GM12878 (cell line): ENCODE measurements around the gene CHN2. TPM values are rescaled to one million over a fixed set of nuclear protein-coding genes. Genes with fewer than 3 reads are reported as not detected.

Experiments
- ATAC-seq: fragments of 200-7000 bp; cut with Tn5 transposase; 3 replicates; pipeline ENCODE4 v1.9.1; 2020; ENCODE audit warnings: mild to moderate bottlenecking, moderate library complexity
- BruUV-seq: library from RNA; stranded (reverse); fragments of 400-500 nt; replicated peaks from 2 replicates; lab custom pipeline; 2021; lab: Mats Ljungman, UMichigan
- CTCF ChIA-PET: fragments of 300-600 bp; sonication (Branson Sonifier 250); formaldehyde crosslinking; extraction: SDS; loops from one replicate; lab custom pipeline; 2021; ENCODE audit warnings: inconsistent platforms; lab: Yijun Ruan, JAX
- POLR2A ChIA-PET: fragments of 350-600 bp; formaldehyde crosslinking; extraction: SDS; loops from one replicate; lab custom pipeline; 2021; ENCODE audit warnings: inconsistent platforms; lab: Charles Lee
- RAD21 ChIA-PET: fragments of 300-600 bp; sonication (Branson Sonifier 250); formaldehyde crosslinking; loops from one replicate; lab custom pipeline; 2023; ENCODE audit warnings: antibody characterized with exemption; ENCODE audit not compliant: unreplicated experiment; lab: Charles Lee
- SMC1A ChIA-PET: fragments of 300-600 bp; sonication (Branson Sonifier 250); formaldehyde crosslinking; loops from one replicate; lab custom pipeline; 2023; ENCODE audit not compliant: unreplicated experiment, uncharacterized antibody; lab: Charles Lee
- DNase-seq: peaks from one replicate; pipeline ENCODE4 v3.0.0-alpha.2; 2011; ENCODE audit warnings: low read depth, low spot score
- FAIRE-seq: peaks from 3 replicates; lab custom pipeline; 2011; peaks lifted over from hg19 to GRCh38; lab: Jason Lieb, UNC
- H2AFZ ChIP-seq: 2 replicates; pipeline ENCODE4 v1.6.0; 2011; ENCODE audit warnings: low read depth, low read length, control low read depth; ENCODE audit not compliant: control insufficient read depth
- H3K27ac ChIP-seq: 2 replicates; pipeline ENCODE4 v1.5.1; 2011; ENCODE audit warnings: control low read depth; ENCODE audit not compliant: control insufficient read depth, insufficient read depth
- H3K27me3 ChIP-seq, 2 experiments: replicated peaks in 1 of 2; 2 replicates each; pipeline versions ENCODE4 v1.6.0 to v1.6.1; 2011; ENCODE audit warnings: low read length in 1 of 2; ENCODE audit not compliant: control insufficient read depth in 2 of 2, insufficient read depth in 2 of 2
- H3K36me3 ChIP-seq, 2 experiments: 2 replicates each; pipeline ENCODE4 v1.5.1; 2011; ENCODE audit warnings: low read length in 1 of 2; ENCODE audit not compliant: control insufficient read depth in 2 of 2, insufficient read depth in 2 of 2
- H3K4me1 ChIP-seq: 2 replicates; pipeline ENCODE4 v1.6.1; 2011; ENCODE audit warnings: mild to moderate bottlenecking, low read length, moderate library complexity, mixed read lengths; ENCODE audit not compliant: control insufficient read depth, insufficient read depth
- H3K4me2 ChIP-seq: 2 replicates; pipeline ENCODE4 v1.6.0; 2011; ENCODE audit warnings: control low read depth; ENCODE audit not compliant: control insufficient read depth, insufficient read depth
- H3K4me3 ChIP-seq: fragments of 200-600 bp; sonication (generic); 2 replicates; pipeline ENCODE4 v1.5.1; 2016
- H3K79me2 ChIP-seq: 2 replicates; pipeline ENCODE4 v1.6.0; 2011; ENCODE audit warnings: low read length; ENCODE audit not compliant: control insufficient read depth, insufficient read depth
- H3K9ac ChIP-seq: 2 replicates; pipeline ENCODE4 v1.8.0; 2011; ENCODE audit warnings: low read length, control low read depth, mixed read lengths; ENCODE audit not compliant: control insufficient read depth, insufficient read depth
- H3K9me3 ChIP-seq: replicated peaks from 3 replicates; pipeline ENCODE4 v1.5.1; 2011; ENCODE audit warnings: mild to moderate bottlenecking, low read length; ENCODE audit not compliant: control insufficient read depth, insufficient read depth
- H4K20me1 ChIP-seq: 2 replicates; pipeline ENCODE4 v1.6.0; 2011; ENCODE audit not compliant: control insufficient read depth, insufficient read depth
- CBX3 ChIP-seq: fragments of 200-600 bp; sonication (generic); IDR thresholded peaks from 2 replicates; pipeline ENCODE4 v1.6.1; 2016; ENCODE audit warnings: low read depth, borderline replicate concordance
- ZBTB40 ChIP-seq: fragments of 450-650 bp; IDR thresholded peaks from 2 replicates; pipeline ENCODE4 v1.6.1; 2016; ENCODE audit warnings: mild to moderate bottlenecking, moderate library complexity, borderline replicate concordance
- WGBS: methylation state at CpG from one replicate; pipeline ENCODE4 v1.1.6; 2016; ENCODE audit warnings: low lambda C conversion rate; ENCODE audit not compliant: insufficient replicate concordance, insufficient coverage; ENCODE audit errors: missing lambda C conversion rate; 5-methylcytosine and 5-hydroxymethylcytosine counted together
- in situ Hi-C: fragments of 300-500 bp; cut with MboI; formaldehyde crosslinking; loops from 9 replicates; pipeline ENCODE4 v1.14.3; 2018; ENCODE audit warnings: mixed read lengths
- intact Hi-C: fragments of 100-400 bp; cut with micrococcal nuclease; formaldehyde crosslinking; loops from one replicate; pipeline ENCODE4 v1.14.2; 2022; ENCODE audit not compliant: unreplicated experiment
- polyA plus RNA-seq, 11 experiments: library from polyadenylated mRNA; depleted of rRNA in 4 of 11; unstranded in 6 of 11; stranded (reverse) in 5 of 11; fragments of >200 nt; fragmentation: Nextera tagmentation in 4 of 11; fragmentation: Illumina TruSeq in 1 of 11; extraction: Ambion mirVana in 4 of 11; extraction: Trizol in 1 of 11; gene quantifications; 1 replicate in 1 of 11; 2 replicates in 10 of 11; pipeline versions ENCODE4 v1.2.1 to v1.2.3, GENCODE V29; 2011 to 2016; ENCODE audit warnings: inconsistent platforms in 2 of 11, missing spikeins in 2 of 11, low read depth in 1 of 11
- total RNA-seq, 4 experiments: library from RNA; depleted of rRNA in 3 of 4; stranded (reverse); fragments of >200 nt in 3 of 4; fragmentation: Illumina TruSeq in 1 of 4; extraction: Trizol in 1 of 4; gene quantifications; 2 replicates each; pipeline versions ENCODE4 v1.2.1 to v1.2.3, GENCODE V29; 2013 to 2021

The CHN2 gene
- total and polyA plus RNA-seq, 10 of the 15 experiments (the other 5 are each of a cell fraction or from before 2014, with no cell fraction given) = 0.11 to 3.8 (median 0.37) TPM; not detected in 2

- 37% methylated on average over 9 of the region's 9 CpGs for WGBS
- ATAC-seq (no peak), FAIRE-seq (no peak), DNase-seq (no peak)
- no peaks in the 10 kb centered on the region for H3K79me2 ChIP-seq
- no peaks in the 10 kb centered on the region for H3K4me1 ChIP-seq
- H3K9ac ChIP-seq = no peak overlapping the region
- H4K20me1 ChIP-seq = no peaks in the 10 kb centered on the region
- ChIA-PET CTCF (interaction anchor here (1.4 kb wide), 1 partner anchor 118 kb away, joined by 3 read pairs; no protein-coding TSS in a partner anchor), SMC1A (no interaction called here), POLR2A (no interaction called here), RAD21 (no interaction called here)
- no peak overlapping the region for H2AFZ ChIP-seq
- no TSS peak for BruUV-seq
- H3K27ac ChIP-seq = no peak overlapping the region
- H3K9me3 ChIP-seq = no peaks in the 10 kb centered on the region
- no peaks in the 10 kb centered on the region for H3K36me3 ChIP-seq
- H3K4me3 ChIP-seq = no peak overlapping the region
- in situ Hi-C loops = no loop called here
- no peak overlapping the region for H3K4me2 ChIP-seq
- intact Hi-C loops = no loop called here
- H3K27me3 ChIP-seq = peaks cover 0 to 2% of the 10 kb centered on the region in 2 experiments; a peak in 1 of 4 replicates
- TF ChIP-seq CBX3 (no peak), ZBTB40 (no peak)
These were observed 114.7 kb downstream of the CHN2 start for GRCh38 chr7:29309041-29309854.
